GM12874 (cell line): ENCODE results near the gene SNCA.

Experiments
- CTCF ChIP-seq: IDR thresholded peaks from 2 replicates; pipeline ENCODE4 v1.5.1; 2011; ENCODE audit warnings: low read depth, mild to moderate bottlenecking, control low read depth, low read length, moderate library complexity; ENCODE audit not compliant: insufficient read depth

SNCA gene

GRCh38 chr4:89860971-89861370 lies 24.0 kb upstream of the SNCA start:
- TF ChIP-seq CTCF = no peak

- no peak for TF ChIP-seq CTCF
Measured at GRCh38 chr4:89855236-89855635, 18.3 kb upstream of the SNCA start.

- TF ChIP-seq CTCF = no peak
Measured at GRCh38 chr4:89847571-89848325, 10.8 kb upstream of the SNCA start.

- no peak for TF ChIP-seq CTCF
Measured at GRCh38 chr4:89839558-89839957, 2.6 kb upstream of the SNCA start.

- TF ChIP-seq CTCF = no peak
Measured at GRCh38 chr4:89837993-89838390, 1.0 kb upstream of the SNCA start.

- TF ChIP-seq CTCF = no peak
Measured at GRCh38 chr4:89837385-89837992, 528 bp upstream of the SNCA start.

GRCh38 chr4:89836031-89836745 lies 773 bp downstream of the SNCA start:
- TF ChIP-seq CTCF = no peak
